Mesodermal cell (in vitro differentiated cells): ENCODE data around the gene G3BP2.
A peak's percentile ranks its signal among the peaks of the same experiment; 100 is the strongest.

ENCODE experiments used
- H3K27ac ChIP-seq: 2 replicates; pipeline ENCODE4 v1.7.0; 2013; ENCODE audit warnings: mild to moderate bottlenecking, low read depth, low read length, moderate library complexity; ENCODE audit not compliant: severe bottlenecking
- H3K36me3 ChIP-seq: 2 replicates; pipeline ENCODE4 v1.7.1; 2013; ENCODE audit warnings: mild to moderate bottlenecking, low read length, moderate library complexity; ENCODE audit not compliant: control insufficient read depth, insufficient read depth
- H3K4me1 ChIP-seq: one replicate; pipeline ENCODE4 v1.7.1; 2013; ENCODE audit warnings: mild to moderate bottlenecking, low read length; ENCODE audit not compliant: insufficient read depth, control insufficient read depth, poor library complexity, severe bottlenecking
- H3K4me3 ChIP-seq: 2 replicates; pipeline ENCODE4 v1.7.0; 2013; ENCODE audit warnings: low read length, control low read depth, mild to moderate bottlenecking; ENCODE audit not compliant: insufficient read depth, poor library complexity, severe bottlenecking; ENCODE audit errors: extremely low read depth
- H3K9me3 ChIP-seq: 2 replicates; pipeline ENCODE4 v1.7.1; 2013; ENCODE audit warnings: mild to moderate bottlenecking, low read length, moderate library complexity; ENCODE audit not compliant: control insufficient read depth
- WGBS, 2 experiments: methylation state at CpG; one replicate each; pipeline ENCODE4 v1.1.5; 2013; ENCODE audit warnings: missing lambda C conversion rate in 2 of 2; ENCODE audit not compliant: insufficient coverage in 2 of 2; 5-methylcytosine and 5-hydroxymethylcytosine counted together

The G3BP2 gene

DNA sequence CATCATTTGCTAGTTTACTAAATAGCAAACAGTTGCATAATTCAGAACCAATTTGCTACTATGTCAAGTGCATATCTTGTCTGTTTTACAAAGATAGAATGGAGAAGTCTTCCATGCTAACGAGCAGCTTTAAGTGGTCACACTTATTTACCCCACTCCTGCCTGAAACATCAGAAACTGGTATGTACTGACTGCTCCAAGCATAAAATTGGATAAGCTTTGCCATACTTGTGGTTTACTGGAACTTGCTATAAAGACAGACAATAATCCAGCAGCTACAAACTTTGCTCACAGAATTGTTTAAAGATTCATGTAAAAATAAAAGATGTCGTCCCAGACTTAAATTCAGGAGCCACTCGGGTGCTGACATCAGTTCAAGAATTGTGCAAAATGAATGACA is 29.6 kb downstream of the G3BP2 start:
- H3K36me3 ChIP-seq = peaks cover 61% of the 10 kb centered on the region
- no peaks in the 10 kb centered on the region for H3K4me1 ChIP-seq
- 91 to 100% methylated on average over 2 to 3 of the region's 3 CpGs for WGBS, 2 experiments
- no peak overlapping the region for H3K4me3 ChIP-seq
- H3K27ac ChIP-seq = no peak overlapping the region
- no peaks in the 10 kb centered on the region for H3K9me3 ChIP-seq

- Histone ChIP-seq H3K9me3 (no peaks in the 10 kb centered on the region), H3K4me3 (no peak overlapping the region), H3K4me1 (no peaks in the 10 kb centered on the region), H3K27ac (no peak overlapping the region), H3K36me3 (peaks cover 19% of the 10 kb centered on the region)
- WGBS, 2 experiments = 89 to 96% methylated on average over 5 to 7 of the region's 7 CpGs
Measured at GRCh38 chr4:75639124-75639695, 34.0 kb downstream of the G3BP2 start.

DNA sequence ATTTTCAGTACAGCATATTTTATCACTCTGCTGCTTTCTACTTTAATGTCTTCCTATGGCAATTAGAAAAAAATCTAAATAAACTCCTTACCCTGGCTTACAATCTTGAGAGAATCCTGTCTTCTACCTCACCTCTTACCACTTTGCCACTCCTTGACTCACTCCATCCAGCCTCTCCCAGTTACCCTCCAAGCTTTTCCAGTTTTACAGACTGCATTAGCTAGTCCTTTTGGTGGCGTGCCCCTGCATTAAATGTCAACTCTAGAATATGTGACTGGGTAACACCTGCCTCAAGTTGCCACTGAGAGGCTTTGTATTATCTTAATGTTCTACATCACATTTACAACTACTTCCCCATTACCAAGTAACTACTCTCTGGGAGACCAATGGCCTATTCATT is 35.4 kb downstream of the G3BP2 start:
- WGBS, 2 experiments = 80 to 100% methylated on average over 1 of the region's 1 CpG
- no peaks in the 10 kb centered on the region for H3K4me1 ChIP-seq
- H3K9me3 ChIP-seq = no peaks in the 10 kb centered on the region
- peaks cover 9% of the 10 kb centered on the region for H3K36me3 ChIP-seq
- H3K27ac ChIP-seq = no peak overlapping the region
- H3K4me3 ChIP-seq = no peak overlapping the region

DNA sequence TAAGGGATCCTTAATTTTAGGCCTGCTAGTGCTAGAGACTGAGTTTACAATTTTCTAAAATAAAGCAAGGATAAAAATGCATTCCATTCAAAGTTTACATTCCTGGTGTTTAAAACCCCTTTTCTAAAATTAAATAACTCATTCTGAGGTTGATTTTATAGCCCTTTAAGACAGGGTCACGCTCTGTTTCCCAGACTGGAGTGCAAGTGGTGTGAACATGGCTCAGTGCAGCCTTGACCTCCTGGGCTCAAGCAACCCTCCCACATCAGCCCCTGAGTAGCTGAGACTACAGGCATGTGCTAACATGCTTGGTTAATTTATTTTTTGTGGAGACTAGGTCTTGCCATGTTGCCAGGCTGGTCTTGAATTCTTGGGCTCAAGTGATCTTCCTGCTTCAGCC is 36.0 kb downstream of the G3BP2 start:
- Histone ChIP-seq H3K4me3 (no peak overlapping the region), H3K36me3 (peaks cover 9% of the 10 kb centered on the region), H3K27ac (no peak overlapping the region), H3K4me1 (no peaks in the 10 kb centered on the region), H3K9me3 (no peaks in the 10 kb centered on the region)
- WGBS, 2 experiments = 100% methylated on average over 1 of the region's 1 CpG

DNA sequence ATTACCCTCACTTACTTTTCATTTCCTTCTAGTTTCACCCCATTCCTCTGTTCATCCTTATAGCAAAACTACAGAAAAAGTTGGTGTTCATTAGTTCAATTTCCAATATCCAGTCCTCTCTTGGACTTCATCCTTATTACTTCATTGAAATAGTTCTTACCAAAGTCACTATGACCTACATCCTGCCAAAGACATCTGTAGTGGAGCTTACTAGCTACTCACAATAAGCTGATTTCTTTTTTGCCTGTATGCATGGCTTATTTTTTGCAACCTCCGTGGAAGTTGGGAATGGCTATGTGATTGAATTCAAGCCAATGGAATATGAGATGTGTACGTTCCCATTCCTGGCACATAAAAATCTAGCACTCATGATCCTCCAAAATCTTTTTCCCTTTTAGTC is 38.3 kb downstream of the G3BP2 start:
- H3K4me1 ChIP-seq = peaks cover 4% of the 10 kb centered on the region
- WGBS, 2 experiments = no CpG with 5 or more reads among the region's 2 CpGs

DNA sequence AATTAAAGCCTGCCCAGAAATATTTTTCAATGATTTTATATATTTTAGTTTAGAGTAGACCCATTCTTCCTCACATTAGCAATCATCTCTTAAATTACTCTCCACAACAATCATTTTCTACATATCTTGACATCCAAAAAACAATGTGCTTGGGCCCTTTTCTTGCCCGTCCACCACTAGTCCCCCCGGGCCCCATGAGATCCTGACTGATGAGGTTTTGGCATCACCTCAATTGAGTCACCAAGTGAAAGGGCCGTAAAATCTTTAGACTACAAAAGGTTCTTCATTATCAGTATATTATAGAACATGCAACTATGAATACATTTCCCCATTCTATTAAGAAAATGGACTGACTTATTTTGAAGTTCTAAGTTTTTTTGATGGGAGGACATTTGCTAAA is 38.9 kb downstream of the G3BP2 start:
- H3K27ac ChIP-seq = no peak overlapping the region
- H3K9me3 ChIP-seq = no peaks in the 10 kb centered on the region
- peaks cover 4% of the 10 kb centered on the region for H3K4me1 ChIP-seq
- H3K36me3 ChIP-seq = no peaks in the 10 kb centered on the region
- no peak overlapping the region for H3K4me3 ChIP-seq
- 100% methylated on average over 2 of the region's 3 CpGs; no CpG with 5 or more reads in 1 of the 2 experiments for WGBS, 2 experiments

More for the DNA sequence above, 38.3 kb downstream of the G3BP2 start:
- Histone ChIP-seq H3K27ac (no peak overlapping the region), H3K4me3 (no peak overlapping the region), H3K9me3 (no peaks in the 10 kb centered on the region), H3K36me3 (peaks cover under 1% of the 10 kb centered on the region)

GRCh38 chr4:75633846-75634245 is 39.4 kb downstream of the G3BP2 start:
- Histone ChIP-seq H3K27ac (no peak overlapping the region), H3K4me1 (peaks cover 4% of the 10 kb centered on the region), H3K36me3 (no peaks in the 10 kb centered on the region), H3K4me3 (no peak overlapping the region), H3K9me3 (no peaks in the 10 kb centered on the region)
- 80 to 100% methylated on average over 1 of the region's 2 CpGs for WGBS, 2 experiments

DNA sequence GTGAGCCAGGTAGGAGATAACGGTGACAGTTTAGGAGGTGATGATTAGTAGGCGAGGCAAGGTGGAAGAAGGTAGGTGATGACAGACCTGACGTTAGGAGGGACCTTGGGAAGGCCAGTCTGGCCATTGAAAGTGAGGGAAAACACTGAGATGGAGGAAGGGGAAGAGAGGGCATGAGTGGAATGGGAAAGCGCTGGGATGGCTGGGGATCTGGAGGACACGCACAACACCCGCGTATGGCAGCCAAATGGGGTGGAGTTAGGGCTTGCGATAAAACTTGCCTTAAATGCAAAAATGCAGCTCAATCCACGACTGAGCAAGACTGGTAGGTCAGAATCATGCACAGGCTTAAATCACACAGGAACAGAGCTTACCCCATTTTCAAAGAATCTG is 42.3 kb downstream of the G3BP2 start:
- WGBS, 2 experiments = 32 to 41% methylated on average over 8 of the region's 9 CpGs
- H3K27ac ChIP-seq = no peak overlapping the region
- H3K4me1 ChIP-seq = peaks cover 4% of the 10 kb centered on the region
- H3K36me3 ChIP-seq = no peaks in the 10 kb centered on the region
- no peaks in the 10 kb centered on the region for H3K9me3 ChIP-seq
- peak overlapping the region; percentile 58 for H3K4me3 ChIP-seq

GRCh38 chr4:75630174-75630936 is 42.9 kb downstream of the G3BP2 start, which contains the start of gene CDKL2:
CDKL2 (minus strand) TSS chr4:75630528; CDS start chr4:75625988, 4,540 bp downstream.
- no peaks in the 10 kb centered on the region for H3K36me3 ChIP-seq
- H3K9me3 ChIP-seq = no peaks in the 10 kb centered on the region
- H3K4me3 ChIP-seq = peak within 1 kb of the TSS; percentile 58
- WGBS, 2 experiments = 2 to 3% methylated on average over 41 to 44 of the region's 57 CpGs
- no peak within 1 kb of the TSS for H3K27ac ChIP-seq
- H3K4me1 ChIP-seq = peaks cover 4% of the 10 kb centered on the region

GRCh38 chr4:75629239-75629638 is 44.0 kb downstream of the G3BP2 start:
- Histone ChIP-seq H3K4me1 (peaks cover 4% of the 10 kb centered on the region), H3K27ac (no peak overlapping the region), H3K36me3 (no peaks in the 10 kb centered on the region), H3K9me3 (no peaks in the 10 kb centered on the region), H3K4me3 (no peak overlapping the region)
- WGBS, 2 experiments = 92 to 100% methylated on average over 1 to 2 of the region's 2 CpGs

DNA sequence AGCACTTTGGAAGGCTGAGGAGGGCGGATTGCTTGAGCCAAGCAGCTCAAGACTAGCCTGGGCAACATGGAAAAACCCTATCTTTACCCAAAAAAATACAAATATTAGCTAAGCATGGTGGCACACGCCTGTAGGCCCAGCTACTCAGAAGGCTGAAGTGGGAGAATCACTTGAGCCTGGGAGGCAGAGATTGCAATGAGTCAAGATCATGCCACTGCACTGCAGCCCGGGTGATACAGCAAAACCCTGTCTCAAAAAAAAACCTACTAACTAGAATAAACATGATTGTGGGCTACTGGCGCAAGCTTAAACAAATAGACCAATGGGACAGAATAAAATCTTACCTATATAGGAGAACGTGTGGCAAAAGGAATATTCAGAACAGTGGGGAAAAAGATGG is 50.2 kb downstream of the G3BP2 start:
- WGBS, 2 experiments = 73 to 100% methylated on average over 2 of the region's 5 CpGs
- no peak overlapping the region for H3K27ac ChIP-seq
- H3K4me3 ChIP-seq = no peak overlapping the region
- no peaks in the 10 kb centered on the region for H3K36me3 ChIP-seq
- H3K4me1 ChIP-seq = no peaks in the 10 kb centered on the region
- no peaks in the 10 kb centered on the region for H3K9me3 ChIP-seq
